ENCODE data around the gene SNRNP70. TPM values are rescaled to one million over a fixed set of nuclear protein-coding genes. Genes with fewer than 3 reads are reported as not detected.

Gene SNRNP70
- total and polyA plus RNA-seq, 2 donors (not counting 3 experiments of a cell fraction or from before 2014, with no cell fraction given) = 215 to 300 TPM

- no peak overlapping the region for H3K9ac ChIP-seq (replicated peaks; ENCODE audit: extremely low read depth, insufficient read depth, low read length)
- FAIRE-seq = peak; percentile 98
Measured at GRCh38 chr19:49127674-49128544, 42.7 kb downstream of the SNRNP70 start.

More at GRCh38 chr19:49127674-49128544, 42.7 kb downstream of the SNRNP70 start:
- peak; percentile 98 for DNase-seq (ENCODE audit: low read depth, low spot score)
- H3K9me1 ChIP-seq (replicated peaks; ENCODE audit: control insufficient read depth, extremely low read depth, insufficient read depth, low read length) = no peaks in the 10 kb centered on the region
- TF ChIP-seq EZH2 (IDR thresholded peaks at IDR 0.05; ENCODE audit: borderline replicate concordance, low read depth, low read length, severe bottlenecking) = no peak
- peak; percentile 48 for TF ChIP-seq POLR2AphosphoS5 (IDR thresholded peaks at IDR 0.05; ENCODE audit: insufficient read depth, low read depth, low read length)
- no peak for TF ChIP-seq JUN (IDR thresholded peaks at IDR 0.05; ENCODE audit: borderline replicate concordance, insufficient read depth, insufficient read length, low read depth)
- peak; percentile 98 for TF ChIP-seq MAX (IDR thresholded peaks at IDR 0.05; ENCODE audit: insufficient read depth, insufficient read length)
- peak in 1 of 2 donors; percentile 38 for TF ChIP-seq CTCF (IDR thresholded peaks at IDR 0.05; ENCODE audit: extremely low read depth in 1 of 2, insufficient read depth in 1 of 2, low read depth in 1 of 2, low read length in 2 of 2)
- TF ChIP-seq MYC (IDR thresholded peaks at IDR 0.05; ENCODE audit: low read depth, low read length) = peak; percentile 81
- TF ChIP-seq GATA2 (IDR thresholded peaks at IDR 0.05; ENCODE audit: insufficient read depth, insufficient read length, low read depth, low read length) = no peak
- no peak for TF ChIP-seq POLR2A (IDR thresholded peaks at IDR 0.05; ENCODE audit: low read depth, low read length)
- no peak for TF ChIP-seq FOS (IDR thresholded peaks at IDR 0.05; ENCODE audit: borderline replicate concordance, insufficient read depth, low read length)
- H3K27me3 ChIP-seq (ENCODE audit: control insufficient read depth in 2 of 2, insufficient read depth in 2 of 2, low read length in 2 of 2) = peaks cover 0 to 4% of the 10 kb centered on the region in 2 experiments
- H3K4me1 ChIP-seq (ENCODE audit: control insufficient read depth, extremely low read depth, insufficient read depth, low read length) = no peaks in the 10 kb centered on the region
- BruUV-seq (replicated peaks) = no TSS peak
- no peak overlapping the region for H3K27ac ChIP-seq (ENCODE audit: insufficient read depth, low read depth, low read length)
- dilution Hi-C loops (cut with MboI; ENCODE audit: extremely low pct_ligation_motif_present, low sequenced_read_pairs) = no loop called here
- no peaks in the 10 kb centered on the region for H3K36me3 ChIP-seq (ENCODE audit: control insufficient read depth in 2 of 2, extremely low read depth in 1 of 2, insufficient read depth in 2 of 2, low read length in 2 of 2)
- no peaks in the 10 kb centered on the region for H3K9me3 ChIP-seq (replicated peaks; ENCODE audit: control insufficient read depth, insufficient read depth, low read length)
- intact Hi-C loops (cut with micrococcal nuclease) = loop anchor here (2.0 to 5.0 kb wide), 2 partner anchors 15 to 41 kb away; partner anchors contain the start of gene SNRNP70
- peak overlapping the region; percentile 49 for H3K4me2 ChIP-seq (ENCODE audit: insufficient read depth, low read length)
- ChIA-PET CTCF (interaction anchor here (0.7 to 2.0 kb wide), 14 partner anchors 8 to 134 kb away, joined by 3 to 15 read pairs (median 6); partner anchors contain the start of genes LIN7B and RUVBL2), POLR2A (interaction anchor here (0.6 to 0.7 kb wide), 4 partner anchors 14 to 326 kb away, joined by 3 to 7 read pairs (median 4); partner anchors contain the start of gene LIN7B)
- H2AFZ ChIP-seq (ENCODE audit: low read depth, low read length) = peak overlapping the region; percentile 86
- no peaks in the 10 kb centered on the region for H4K20me1 ChIP-seq (replicated peaks; ENCODE audit: control insufficient read depth, extremely low read depth, insufficient read depth, low read length)
- H3K79me2 ChIP-seq (ENCODE audit: control insufficient read depth, insufficient read depth, low read length) = no peaks in the 10 kb centered on the region
- H3K4me3 ChIP-seq (replicated peaks in 1 of 3; ENCODE audit: insufficient read depth in 1 of 3, low read depth in 1 of 3, low read length in 3 of 3) = no peak overlapping the region
